Left forelimb (tissue), 1 donor: ENCODE results near the gene FCHSD1.

Source experiments
- DNase-seq: peaks from one replicate; pipeline ENCODE4 v3.0.0-alpha.2; 2018; ENCODE audit warnings: low spot score

Gene FCHSD1

DNA sequence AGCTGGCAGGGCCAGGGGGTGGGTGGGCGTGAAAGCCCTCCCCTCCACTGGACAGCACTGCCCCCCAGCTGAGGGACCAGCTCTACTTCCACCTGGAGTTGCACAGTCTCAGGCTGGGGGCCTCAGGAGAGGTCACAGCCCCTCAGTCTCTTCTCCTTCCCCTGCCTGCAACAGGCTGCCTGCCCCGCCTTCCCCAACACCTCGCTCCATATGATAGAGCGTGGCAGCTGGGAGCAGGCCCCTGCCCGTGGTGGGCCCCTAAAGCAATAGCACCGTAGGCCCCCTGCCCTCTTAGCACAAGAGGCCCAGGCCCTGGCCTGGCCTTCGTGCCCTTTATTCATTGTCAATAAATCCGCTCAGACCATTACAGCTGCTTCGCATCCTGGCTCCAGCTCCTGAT lies 10.5 kb downstream of the FCHSD1 start:
- DNase-seq: no peak

DNA sequence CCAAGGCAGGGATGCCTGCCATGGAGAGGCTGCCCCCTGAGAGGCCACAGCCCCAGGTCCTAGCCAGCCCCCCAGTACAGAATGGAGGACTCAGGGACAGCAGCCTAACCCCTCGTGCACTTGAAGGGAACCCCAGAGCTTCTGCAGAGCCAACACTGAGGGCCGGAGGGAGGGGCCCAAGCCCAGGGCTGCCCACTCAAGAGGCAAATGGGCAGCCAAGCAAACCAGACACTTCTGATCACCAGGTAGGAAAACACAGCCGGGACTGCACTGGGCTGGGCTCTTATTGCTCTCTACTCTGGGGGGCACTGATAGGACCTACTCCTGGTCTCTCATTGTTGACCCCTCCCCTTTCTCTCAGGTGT lies 11.2 kb downstream of the FCHSD1 start:
- DNase-seq: no peak

DNA sequence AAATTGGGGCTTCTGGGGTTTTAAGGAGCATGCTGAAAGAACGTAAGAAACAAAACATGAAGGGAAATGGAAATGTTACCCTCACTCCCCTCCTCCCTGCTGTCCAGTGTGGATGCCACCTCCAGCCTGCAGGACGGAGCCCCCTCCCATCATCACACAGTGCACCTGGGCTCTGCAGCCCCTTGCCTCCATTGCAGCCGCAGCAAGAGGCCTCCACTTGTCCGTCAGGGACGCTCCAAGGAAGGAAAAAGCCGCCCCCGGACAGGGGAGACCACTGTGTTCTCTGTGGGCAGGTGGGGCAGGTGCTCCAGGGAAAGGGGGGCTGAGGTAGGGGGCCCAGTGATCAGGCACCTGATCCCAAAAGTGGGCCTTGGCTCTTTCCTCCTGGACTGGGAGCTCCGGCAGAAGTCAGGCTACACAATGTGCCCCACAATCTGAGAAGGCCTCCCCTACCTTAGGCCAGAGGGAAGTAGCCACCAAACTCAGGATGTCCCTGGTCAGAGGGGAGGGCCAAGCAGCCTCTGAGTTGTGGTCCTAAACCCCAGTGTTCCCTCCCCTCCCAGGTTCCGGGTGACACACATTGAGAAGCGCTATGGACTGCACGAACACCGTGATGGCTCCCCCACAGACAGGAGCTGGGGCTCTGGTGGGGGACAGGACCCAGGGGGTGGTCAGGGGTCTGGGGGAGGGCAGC lies 11.7 kb downstream of the FCHSD1 start:
- no peak for DNase-seq

DNA sequence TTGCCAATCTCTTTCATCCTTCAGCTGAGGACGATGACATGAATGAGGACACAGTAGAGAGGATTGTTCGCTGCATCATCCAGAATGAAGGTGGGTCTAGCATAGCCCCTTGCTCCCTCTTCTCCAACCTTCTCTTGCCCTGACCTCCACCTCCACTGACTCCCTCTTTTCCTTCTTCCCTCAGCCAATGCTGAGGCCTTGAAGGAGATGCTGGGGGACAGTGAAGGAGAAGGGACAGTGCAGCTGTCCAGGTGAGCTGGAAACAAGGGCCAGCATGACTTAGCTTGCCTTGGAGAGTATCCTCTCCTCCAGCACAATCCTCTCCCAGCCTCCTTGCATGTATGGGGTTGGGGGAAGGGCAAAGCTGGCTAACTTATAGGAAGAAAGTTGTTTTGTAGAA lies 12.4 kb downstream of the FCHSD1 start:
- no peak for DNase-seq

DNA sequence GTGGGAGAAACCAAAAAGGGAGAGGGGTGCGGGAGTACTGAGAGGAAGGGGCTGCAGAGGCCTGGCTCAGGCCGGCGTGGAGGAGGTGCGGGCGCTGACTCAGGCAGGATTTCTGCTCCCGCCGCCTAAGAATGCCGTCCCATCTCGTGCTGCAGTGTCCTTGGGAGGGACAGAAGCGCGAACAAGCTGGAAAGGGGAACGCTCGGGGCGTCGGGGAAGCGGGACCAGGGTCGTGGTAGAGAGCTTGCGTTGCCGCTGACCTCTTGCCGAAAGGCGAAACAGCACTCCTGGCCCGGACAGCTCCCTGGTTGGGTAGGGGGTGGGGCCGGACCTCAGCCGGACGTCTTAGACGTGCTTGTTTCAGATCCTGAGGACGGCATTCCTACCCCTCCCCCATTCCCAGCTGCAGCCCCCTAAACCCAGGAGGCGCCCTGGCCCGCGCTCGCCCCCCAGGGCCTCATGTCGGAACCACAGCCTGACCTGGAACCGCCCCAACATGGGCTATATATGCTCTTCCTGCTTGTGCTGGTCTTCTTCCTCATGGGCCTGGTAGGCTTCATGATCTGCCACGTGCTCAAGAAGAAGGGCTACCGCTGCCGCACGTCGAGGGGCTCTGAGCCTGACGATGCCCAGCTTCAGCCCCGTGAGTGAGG lies 13.3 kb downstream of the FCHSD1 start:
- no peak for DNase-seq

DNA sequence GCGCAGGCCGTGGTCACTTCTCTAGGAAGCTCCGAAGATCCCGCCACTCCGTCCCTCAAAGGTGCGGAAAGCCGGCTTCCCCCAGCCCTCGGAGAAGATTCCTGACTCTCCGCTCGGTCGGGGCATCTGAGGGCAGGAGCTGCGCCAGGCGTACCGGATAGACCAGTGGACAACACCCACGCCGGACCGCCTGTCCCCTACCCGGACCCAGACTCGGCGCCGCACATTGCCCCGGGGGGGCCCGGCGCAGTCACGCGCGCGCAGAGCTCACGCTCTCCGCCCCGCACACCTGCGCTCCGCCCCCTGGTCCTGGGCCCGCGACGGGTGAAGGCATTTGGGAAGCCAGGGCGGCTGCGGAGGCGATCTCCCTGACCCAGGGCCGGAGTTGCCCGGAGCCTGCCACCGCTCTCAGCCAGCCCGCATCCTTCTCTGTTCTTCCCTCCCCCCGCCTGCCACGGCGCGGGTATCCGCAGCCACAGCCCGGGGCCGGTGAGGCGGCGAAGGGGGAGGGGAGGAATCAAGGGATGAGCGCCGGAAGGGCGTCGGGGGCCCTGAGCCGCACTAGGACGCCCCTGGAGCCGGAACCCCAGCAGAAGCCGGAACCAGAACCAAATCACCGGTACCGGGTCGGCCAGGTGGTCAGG lies 14.0 kb downstream of the FCHSD1 start:
- DNase-seq: no peak

DNA sequence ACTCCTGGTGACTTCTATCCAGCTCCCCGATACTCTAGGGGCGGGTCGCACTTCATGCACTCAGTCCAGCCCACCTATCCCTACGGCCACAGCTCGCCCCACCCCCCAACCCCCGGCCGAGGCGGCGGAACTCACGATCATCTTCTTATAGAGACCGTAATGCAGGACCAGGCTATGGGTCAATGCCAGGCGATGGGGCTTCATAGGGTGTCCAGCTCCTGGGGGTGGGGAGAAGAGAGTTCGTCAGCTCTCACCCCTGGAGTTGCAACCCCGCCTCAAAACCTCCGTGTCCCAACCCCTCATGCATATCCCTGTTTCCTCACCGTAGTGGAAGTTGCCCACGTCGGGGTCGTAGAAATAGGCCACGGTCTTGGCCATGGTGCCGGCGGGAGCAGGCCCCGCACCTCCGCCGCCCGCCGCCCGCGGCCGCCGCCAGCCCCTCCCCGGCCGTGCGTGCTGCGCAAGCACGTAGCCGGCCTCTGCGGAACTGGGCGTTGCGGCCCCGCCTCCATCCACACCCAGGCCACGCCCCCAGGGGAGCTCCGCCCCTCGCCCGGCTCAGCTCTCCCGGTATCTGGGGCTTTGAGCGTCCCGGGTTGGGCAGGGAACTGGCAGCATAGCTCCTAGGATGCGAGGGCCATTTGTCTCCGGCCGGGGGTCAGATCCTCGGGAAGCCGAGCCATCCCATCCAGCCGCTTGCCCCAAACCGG lies 14.7 kb downstream of the FCHSD1 start, which contains the start of the genes HDAC3 and RELL2:
HDAC3 (minus strand) TSS at position 437 of the 710 bp plus-strand sequence; CDS start at position 378, 59 bp downstream.
RELL2 (plus strand) TSS at position 585 of the 710 bp plus-strand sequence. CDS start 1,229 bp downstream, outside the sequence.
- peak; percentile 94 for DNase-seq

DNA sequence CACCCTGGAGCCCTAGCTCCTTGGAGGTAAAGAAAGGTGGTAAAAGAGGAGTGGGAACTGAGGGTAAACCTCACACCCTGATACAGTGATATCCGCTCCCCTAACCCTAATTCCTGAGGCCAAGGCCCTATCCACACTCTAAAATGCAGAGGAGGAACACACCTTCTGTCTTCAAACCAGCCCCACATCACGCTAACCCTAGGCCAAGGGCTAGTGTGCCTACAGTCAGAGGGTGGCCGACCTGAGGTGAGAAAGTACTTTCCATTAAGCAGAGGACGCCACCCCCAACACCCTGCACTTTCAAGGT lies 15.2 kb downstream of the FCHSD1 start:
- DNase-seq: no peak

DNA sequence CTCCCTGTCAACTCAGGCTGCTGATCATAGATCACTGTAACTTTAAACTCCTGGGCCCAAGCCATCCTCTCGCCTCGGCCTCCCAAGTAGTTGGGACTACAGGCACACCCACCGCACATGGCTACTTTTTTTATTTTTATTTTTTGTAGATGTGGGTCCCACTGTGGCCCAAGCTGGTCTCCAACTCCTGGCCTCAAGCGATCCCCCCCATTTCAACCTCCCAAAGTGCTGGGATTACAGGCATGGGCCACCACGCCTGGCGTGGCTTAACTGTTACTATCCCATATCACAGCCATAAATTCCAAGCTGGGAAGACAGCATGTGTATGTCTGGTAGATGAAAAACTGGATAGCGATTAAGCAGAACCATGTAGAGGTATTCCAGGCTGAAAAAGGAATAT lies 15.6 kb downstream of the FCHSD1 start:
- no peak for DNase-seq

DNA sequence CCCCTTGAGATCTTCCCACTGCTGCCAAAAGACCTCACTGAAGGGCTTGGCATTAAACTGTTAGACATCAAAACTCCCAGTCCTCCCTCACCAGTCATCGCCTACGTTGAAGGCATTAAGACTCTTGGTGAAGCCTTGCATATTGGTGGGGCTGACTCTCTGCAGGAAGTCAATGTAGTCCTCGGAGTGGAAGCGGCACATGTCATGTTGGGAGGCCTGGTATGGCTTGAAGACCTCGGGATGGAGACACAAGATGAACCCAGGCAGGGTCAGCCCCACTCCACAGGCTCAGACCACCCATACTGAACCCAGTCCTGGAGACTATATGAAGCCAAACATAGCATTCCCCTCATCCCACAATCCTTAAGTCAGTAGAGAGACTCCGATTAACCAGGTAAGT lies 16.5 kb downstream of the FCHSD1 start:
- no peak for DNase-seq

DNA sequence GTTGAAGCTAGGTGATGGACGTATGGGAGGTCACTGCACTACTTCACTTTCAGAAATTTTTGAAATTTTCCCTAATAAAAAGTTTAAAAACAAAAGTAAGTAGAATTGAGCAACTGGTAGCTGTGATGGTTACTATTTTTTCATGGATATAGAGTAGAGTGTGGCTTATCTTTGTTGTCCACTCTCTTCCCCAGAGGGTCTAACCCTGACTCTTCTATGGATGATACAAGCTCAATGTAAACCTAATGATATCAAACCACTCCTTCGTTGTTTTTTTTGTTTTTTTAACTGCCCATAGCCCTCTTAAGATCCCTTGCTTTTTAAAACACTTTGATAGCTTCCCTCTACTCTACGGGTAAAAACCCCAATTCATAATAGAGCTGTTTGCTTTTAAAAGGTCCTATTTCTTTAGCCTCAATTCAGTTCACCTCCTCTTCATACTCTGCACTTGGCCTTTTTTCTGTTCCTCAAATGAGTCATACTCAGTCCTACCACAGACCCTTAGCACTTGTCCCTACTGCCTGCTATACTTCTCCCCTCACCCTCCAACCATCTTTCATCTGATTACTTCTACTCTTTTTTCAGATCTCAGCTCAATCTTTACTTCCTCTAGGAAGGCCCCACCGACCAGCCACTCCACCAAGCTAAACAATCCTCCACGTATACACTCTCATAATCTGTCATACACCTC lies 17.2 kb downstream of the FCHSD1 start:
- DNase-seq: no peak

DNA sequence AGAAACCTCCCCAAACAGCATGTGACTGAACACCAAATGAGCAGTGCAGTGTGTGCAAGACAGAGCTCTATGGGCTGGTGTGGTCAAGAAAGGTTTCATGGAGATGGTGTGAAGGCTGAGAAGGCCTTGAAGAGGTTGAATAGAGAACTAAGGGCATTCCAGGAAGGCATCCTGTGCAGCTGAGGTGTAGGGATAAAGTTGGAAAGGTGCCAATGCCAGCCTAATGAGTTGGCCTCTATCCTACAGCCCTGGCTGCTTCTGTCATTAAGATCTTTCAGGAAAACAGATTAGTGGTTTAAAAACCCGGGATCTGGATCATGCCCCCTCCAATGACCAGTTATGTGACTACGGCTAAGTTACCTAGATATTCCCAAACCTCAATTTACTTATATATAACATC lies 18.6 kb downstream of the FCHSD1 start:
- no peak for DNase-seq

DNA sequence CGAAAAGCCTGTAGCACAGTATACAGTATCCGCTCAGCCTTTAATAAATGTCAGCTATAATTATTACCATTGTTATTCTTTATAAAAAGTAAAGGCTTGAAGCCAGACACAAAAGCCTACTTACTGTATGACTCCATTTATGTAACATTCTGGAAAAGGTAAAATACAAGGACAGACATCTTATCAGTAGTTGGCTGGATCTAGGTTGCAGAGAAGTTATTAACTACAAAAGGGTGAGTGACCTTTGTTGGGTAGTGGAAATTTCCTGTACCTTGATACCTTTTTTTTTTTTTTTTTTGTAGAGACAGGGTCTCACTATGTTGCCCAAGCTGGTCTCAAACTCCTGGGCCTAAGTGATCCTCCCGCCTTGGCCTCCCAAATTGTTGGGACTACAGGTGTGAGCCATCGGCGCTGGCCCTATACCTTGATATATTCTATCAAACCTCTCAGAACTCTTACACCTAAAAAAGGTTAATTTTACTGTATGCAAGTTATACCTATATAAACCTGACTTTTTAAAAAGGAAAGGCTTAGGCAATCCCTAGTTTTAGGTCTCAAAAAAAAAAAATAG lies 20.6 kb downstream of the FCHSD1 start:
- no peak for DNase-seq

DNA sequence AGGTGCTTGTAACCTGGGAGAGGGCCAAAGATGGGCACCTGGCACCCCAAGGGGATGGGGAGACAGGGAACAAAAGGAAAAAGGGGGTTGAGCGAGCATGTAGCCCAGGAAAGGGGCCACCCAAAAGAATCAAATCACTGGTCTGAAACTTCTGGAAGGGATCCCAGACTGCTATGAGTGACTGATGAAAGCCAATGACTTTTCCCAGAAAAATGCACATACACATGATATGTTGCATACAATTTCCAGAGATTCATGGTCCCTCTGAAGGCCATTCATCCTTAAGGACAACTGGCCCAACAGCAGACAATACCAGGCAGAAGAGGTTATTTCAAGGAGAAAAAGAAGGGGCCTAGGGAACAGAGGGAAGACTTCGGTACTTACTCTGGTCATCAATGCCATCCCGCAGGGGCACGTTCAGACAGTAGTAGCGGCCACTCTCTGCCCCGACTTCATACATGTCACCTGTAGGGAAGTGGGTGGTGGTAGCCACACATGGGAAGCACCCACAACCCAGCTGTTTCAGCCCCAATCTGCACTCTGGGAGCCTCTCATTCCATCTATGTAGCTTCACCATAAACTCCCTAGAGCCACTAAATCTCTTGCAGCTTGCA lies 22.9 kb downstream of the FCHSD1 start:
- no peak for DNase-seq

DNA sequence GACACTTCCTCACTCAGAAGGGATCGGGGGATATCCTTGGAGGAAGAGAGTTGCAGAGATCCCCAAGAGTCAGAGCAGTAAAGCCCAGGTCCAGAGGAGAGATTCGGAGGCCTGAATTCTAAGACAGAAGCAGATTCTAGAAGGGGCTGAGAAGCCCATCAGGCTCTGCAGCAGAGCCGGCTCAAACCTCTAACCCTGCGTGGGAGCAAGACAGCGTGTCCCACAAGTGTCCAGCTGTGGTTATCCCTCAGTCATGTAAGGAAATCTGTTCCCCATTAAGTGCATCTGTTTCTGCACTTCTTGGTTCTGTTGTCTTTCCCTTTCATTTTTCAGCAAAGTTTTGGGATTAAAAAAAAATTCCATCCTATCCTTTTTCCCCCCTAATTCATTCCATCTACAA lies 27.6 kb downstream of the FCHSD1 start:
- DNase-seq: no peak

DNA sequence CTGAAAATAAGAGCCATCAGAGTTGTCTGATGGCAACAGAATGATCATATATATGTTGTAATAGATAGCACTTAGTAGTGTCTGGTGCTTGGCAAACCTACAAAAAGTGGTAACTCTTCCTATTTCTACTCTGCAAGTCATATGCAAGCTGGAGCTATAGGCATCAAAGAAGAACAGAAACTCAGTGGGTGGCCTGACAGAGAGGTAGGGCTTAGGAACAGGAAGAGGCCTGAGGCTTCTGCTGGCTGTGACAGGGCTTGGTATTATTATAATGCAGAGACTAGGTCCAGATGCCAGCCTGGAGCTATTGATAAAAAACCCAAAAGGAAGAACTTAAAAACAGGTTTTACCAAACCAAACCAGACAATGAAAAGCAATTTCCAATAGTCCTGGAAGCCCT lies 28.0 kb downstream of the FCHSD1 start:
- DNase-seq: no peak

DNA sequence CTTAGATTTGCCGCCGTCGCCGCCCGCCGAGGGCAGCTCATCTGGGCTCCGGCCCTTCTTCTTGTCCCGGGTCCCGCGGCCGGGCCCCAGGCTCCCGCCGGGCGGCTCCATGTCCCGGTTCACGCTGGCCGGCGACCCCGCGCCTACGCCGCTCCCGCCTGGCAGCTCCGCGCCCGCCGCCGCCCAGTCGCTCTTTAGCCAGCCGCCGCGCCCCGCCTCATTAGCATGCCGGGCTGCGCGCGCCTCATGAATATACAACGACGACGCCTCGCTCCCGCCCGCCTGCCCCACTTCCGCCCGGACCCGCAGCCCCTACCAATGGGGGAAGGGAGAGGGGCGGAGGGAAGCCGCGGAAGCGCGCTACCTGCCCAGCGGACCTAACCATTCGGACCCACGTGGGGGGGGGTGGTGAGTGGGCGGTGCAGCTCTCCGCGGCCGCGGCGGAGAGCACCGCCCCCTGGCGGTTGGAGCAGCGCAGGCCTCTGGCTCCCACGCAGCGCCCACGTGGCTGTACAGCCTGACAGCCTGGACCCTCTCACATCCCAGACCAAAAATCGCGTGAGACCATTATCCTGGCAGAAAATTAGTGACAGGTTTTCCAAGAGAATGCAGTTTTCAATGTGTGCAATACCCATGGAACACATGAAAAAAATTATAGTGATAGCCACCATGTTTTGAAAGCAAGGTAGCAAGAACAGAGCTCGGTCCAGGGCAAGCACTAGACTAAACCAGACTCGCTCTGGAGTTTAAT lies 32.2 kb downstream of the FCHSD1 start, which contains the start of gene DIAPH1:
DIAPH1 (minus strand) TSS at position 197 of the 751 bp plus-strand sequence; CDS start at position 111, 86 bp downstream.
- peak; percentile 97 for DNase-seq

DNA sequence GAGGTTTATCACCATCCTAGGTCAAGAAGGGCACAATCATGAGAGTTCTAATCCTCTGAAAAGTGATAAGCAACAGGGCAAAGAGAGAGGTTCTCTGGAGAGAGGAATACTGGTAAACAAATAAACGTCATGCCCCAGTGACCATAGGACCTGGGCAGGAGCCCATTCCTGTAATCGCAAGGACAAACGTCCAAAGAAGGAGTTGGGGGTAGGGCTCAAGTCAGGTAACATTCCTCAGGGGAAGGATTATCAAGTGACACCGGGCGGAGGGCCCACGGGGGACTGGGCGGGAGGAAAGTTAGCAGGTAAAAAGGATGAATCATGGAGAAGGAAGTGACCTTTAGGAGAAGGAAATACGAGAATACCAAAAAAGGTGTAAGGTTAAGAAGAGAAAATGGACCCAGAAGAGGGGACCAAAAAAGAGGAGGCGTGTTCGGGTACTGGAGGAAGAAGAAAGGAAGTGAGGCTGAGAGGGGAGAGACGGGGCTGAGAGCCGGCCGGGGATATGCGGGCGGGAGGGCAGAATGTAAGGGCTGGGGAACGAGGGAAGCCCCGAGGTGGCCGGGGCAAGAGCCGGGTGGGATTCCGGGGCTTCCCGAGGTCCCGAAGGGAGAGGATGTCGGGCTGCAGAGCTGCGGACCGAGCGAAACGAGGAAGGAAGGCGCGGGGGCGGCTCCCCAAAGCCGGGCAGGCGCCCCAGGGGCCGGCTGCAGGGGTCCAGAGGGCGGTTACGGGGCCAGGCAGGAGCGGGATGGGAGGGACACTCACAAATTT lies 33.0 kb downstream of the FCHSD1 start:
- peak; percentile 74 for DNase-seq

DNA sequence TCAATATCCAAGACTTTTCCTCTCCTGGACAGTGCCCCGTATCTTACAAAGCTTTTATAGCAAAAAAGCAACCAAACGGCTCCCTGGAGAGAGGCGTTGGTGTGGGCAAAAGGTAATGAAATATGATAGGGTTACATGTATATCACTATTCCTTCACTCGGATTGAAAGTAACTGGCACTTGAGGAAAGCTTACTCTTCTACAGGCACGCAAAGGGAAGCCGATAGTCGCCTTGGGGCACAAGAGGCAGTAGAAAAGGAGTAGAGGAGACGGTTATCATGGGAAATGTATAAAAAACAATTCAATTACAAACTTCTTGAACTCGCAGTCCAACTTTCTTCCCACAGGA lies 33.6 kb downstream of the FCHSD1 start:
- no peak for DNase-seq

DNA sequence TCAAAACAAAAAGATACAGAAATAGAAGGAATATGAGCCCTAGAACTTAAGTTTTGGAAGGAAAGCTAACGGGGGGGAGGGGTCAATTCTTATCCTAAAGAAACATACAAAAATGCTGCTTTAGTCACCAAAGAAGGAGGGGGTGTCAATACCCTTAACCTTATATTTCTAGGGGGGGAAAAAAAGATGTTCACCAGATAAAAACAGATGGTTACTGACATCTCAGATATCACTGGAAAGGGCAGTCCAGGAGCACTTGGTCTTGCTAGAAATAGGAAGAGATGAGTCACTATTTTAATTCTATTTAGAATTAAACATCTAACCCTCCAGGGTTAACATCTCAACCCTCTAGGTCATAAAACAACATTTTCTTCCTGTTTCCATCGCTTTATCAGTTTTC lies 34.1 kb downstream of the FCHSD1 start:
- no peak for DNase-seq
